GM18858 (cell line): ENCODE data around the gene AZIN2.
"Not testable (repeated sequence)": the region's sequence is repeated elsewhere in the genome, so short reads cannot be mapped to it uniquely, and the experiment has no call there.

ENCODE experiments used
- ATAC-seq: cut with Tn5 transposase; IDR thresholded peaks from one replicate; pipeline ENCODE4 v1.9.1; 2021; ENCODE audit not compliant: unreplicated experiment

AZIN2 gene

GRCh38 chr1:33056426-33056825 lies 24.5 kb upstream of the AZIN2 start:
- no peak for ATAC-seq

- no peak for ATAC-seq
Measured at GRCh38 chr1:33057095-33057494, 23.9 kb upstream of the AZIN2 start.

GRCh38 chr1:33060579-33061083 lies 20.3 kb upstream of the AZIN2 start:
- no peak for ATAC-seq

- ATAC-seq, result no peak
Measured at GRCh38 chr1:33061834-33062233, 19.1 kb upstream of the AZIN2 start.

- not testable (repeated sequence) for ATAC-seq
Measured at GRCh38 chr1:33064284-33064683, 16.7 kb upstream of the AZIN2 start.

GRCh38 chr1:33065301-33065700 lies 15.7 kb upstream of the AZIN2 start:
- no peak for ATAC-seq

GRCh38 chr1:33066477-33066876 lies 14.5 kb upstream of the AZIN2 start:
- not testable (repeated sequence) for ATAC-seq

GRCh38 chr1:33068108-33068507 lies 12.8 kb upstream of the AZIN2 start:
- not testable (repeated sequence) for ATAC-seq

GRCh38 chr1:33070628-33071027 lies 10.3 kb upstream of the AZIN2 start:
- ATAC-seq, result no peak

GRCh38 chr1:33072707-33073106 lies 8.2 kb upstream of the AZIN2 start:
- ATAC-seq, result no peak

- no peak for ATAC-seq
Measured at GRCh38 chr1:33074193-33074945, 6.6 kb upstream of the AZIN2 start.

GRCh38 chr1:33078030-33078591 lies 2.8 kb upstream of the AZIN2 start:
- ATAC-seq, result no peak

- ATAC-seq, result no peak
Measured at GRCh38 chr1:33080373-33080772, 580 bp upstream of the AZIN2 start.

GRCh38 chr1:33081554-33082305 lies 777 bp downstream of the AZIN2 start:
- no peak for ATAC-seq

- ATAC-seq, result no peak
Measured at GRCh38 chr1:33082575-33083108, 1.7 kb downstream of the AZIN2 start.

GRCh38 chr1:33085332-33085731 lies 4.4 kb downstream of the AZIN2 start:
- ATAC-seq, result no peak

GRCh38 chr1:33086384-33086850 lies 5.5 kb downstream of the AZIN2 start:
- no peak for ATAC-seq

- ATAC-seq, result no peak
Measured at GRCh38 chr1:33087677-33088076, 6.7 kb downstream of the AZIN2 start.

- no peak for ATAC-seq
Measured at GRCh38 chr1:33088119-33088906, 7.4 kb downstream of the AZIN2 start.

- ATAC-seq, result no peak
Measured at GRCh38 chr1:33089457-33089856, 8.5 kb downstream of the AZIN2 start.

- no peak for ATAC-seq
Measured at GRCh38 chr1:33092438-33092837, 11.5 kb downstream of the AZIN2 start.
